GM18870 (cell line): Measurements from ENCODE around the gene PLCL2.
"Not testable (repeated sequence)": the region's sequence is repeated elsewhere in the genome, so short reads cannot be mapped to it uniquely, and the experiment has no call there.

Experiments
- ATAC-seq: cut with Tn5 transposase; IDR thresholded peaks from one replicate; pipeline ENCODE4 v1.9.1; 2021; ENCODE audit warnings: moderate library complexity; ENCODE audit not compliant: unreplicated experiment

Gene PLCL2

DNA sequence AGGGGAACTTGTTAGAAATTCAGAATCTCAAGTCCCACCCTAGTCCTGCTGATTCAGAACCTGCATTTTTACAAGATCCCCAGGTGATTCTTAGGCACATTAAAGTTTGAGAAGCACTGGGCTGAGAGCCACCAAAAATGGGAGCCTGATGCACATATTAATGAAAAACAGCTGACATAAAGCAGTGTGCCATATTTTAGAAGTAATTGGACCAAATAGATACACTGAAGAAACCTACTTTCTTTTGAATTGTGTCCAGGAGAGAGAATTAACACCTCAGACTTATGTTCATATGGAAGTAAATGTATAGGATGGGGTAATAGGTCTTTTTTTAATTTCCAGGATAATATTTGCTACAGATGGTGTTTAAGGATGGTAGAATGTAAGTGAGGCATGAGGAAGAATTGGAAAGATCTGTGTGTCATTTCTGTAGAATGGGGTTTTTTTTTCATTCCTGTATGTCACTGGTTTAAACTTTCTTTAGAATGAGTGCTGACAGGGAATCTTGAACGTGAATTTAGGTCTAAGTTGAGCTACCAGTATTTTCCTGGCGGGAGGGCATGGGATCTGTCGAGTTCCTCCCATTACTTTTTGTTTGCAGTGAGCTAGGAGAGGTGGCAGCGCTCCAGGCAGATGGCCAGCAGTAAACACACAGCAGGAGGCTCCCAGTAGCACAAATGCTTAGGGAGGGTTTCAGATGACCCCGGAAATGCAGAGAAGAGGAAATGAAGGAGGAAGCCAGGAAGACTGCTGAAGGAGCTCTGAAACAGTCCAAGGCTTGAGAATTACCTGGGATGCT lies 185.6 kb downstream of the PLCL2 start:
- ATAC-seq = no peak

GRCh38 chr3:17074559-17074958 lies 189.8 kb downstream of the PLCL2 start:
- ATAC-seq = no peak

DNA sequence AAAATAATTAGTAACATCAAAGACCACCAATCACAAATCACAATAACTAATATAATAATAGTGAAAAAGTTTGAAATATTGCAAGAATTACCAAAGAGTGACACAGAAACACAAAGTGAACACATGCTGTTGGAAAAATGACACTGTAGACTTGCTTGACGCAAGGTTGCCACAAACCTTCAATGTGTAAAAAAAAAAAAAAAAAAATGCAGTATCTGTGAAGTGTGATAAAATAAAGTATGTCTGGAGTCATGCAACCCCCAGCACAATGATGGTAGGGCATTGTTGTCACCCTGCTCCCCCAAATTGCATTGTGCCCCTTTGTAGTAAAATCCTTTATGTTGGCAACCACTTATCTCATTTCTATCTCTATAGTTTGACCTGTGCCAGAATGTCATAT lies 190.6 kb downstream of the PLCL2 start:
- no peak for ATAC-seq

- no peak for ATAC-seq
Measured at GRCh38 chr3:17075907-17076306, 191.2 kb downstream of the PLCL2 start.

- ATAC-seq = no peak
Measured at GRCh38 chr3:17076940-17077605, 192.3 kb downstream of the PLCL2 start.

DNA sequence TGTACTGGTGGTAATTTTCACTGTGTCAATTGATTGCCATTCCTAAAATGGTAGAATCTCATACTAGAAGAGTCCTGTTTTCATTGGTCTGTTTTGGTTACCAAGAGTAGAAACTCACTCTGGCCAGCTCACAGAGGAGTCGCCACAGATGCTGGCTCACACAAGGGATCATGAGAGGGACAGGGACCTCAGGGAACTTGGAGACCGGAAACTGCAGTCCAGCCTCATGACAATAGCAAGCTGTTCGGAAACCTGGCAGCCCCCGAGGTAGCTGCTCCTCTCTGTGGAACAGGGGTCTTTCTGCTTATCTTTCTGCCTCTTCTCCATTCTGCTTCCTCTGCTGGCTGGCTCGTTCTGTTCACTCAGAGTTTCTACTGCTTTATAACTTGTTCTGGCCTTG lies 192.9 kb downstream of the PLCL2 start:
- ATAC-seq = no peak

- no peak for ATAC-seq
Measured at GRCh38 chr3:17078926-17079465, 194.2 kb downstream of the PLCL2 start.

DNA sequence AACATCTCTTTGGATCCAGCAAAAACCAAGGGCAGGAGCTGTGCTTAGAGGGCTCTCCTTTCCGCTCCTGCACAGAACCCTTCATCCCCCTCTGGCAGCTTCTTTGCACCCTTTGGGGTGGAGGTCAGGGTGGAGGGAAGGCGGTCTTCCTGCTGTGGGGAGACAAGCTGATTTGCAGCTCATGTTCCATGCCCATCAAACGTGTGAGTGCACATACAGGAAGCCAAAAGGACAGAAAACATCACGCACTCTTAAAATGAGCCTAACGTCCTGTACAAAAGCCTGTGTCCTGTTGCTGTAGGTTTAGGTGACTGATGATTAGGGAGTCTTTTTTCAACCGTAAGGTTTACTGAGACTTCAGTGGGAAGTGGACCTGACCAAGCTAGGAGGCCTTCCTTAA lies 195.2 kb downstream of the PLCL2 start:
- ATAC-seq = no peak

GRCh38 chr3:17081520-17081919 lies 196.8 kb downstream of the PLCL2 start:
- ATAC-seq = no peak

DNA sequence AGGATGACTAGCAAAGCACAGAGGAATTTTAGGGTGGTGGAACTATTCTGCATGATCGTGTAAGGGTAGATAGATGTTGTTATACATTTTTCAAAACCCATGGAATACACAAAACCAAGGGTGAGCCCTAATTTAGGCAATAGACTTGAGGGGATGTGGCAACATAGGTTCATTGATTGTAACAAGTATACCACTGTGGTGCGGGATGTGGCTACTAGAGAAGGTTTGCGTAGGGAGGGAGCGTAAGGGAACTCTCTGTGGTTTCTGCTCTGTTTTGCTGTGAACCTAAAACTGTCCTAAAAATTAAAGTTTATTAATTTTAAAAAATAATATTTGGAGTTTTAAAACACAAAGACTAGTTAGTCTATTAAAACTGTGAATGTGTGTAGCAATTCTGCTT lies 202.8 kb downstream of the PLCL2 start:
- ATAC-seq = no peak

GRCh38 chr3:17088017-17088416 lies 203.3 kb downstream of the PLCL2 start:
- no peak for ATAC-seq

DNA sequence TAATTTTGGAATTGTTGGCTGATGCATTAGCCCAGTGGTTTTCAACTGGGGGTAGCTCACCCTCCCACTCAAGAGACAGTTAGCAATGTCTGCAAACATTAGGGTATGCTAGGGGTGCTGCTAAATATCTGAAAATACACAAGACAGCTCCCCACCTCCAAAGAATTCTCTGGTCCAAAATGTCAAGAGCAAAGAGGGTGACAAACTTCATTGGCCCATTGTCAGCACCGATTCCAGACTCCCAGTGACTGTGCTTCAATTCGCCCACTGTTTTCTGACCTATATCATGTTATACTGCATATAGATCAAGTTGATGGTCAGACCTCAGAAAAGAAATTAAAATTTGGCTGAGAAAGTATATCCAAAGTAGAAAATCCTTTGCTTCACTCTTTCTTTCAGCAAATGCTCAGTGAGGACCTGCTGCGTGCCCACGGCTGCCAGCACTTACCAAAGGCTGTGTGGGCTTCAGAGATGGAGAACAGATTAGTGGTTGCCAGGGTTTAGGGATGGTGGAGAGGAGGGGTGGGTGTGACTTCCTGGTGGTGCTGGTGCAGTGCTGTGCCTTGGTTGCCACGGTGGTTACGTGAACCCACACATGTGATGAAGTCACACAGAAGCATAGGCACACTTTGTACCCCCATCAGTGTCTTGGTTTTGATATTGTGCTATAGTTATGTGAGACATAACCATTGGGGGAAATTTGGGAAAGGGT lies 204.0 kb downstream of the PLCL2 start:
- no peak for ATAC-seq

DNA sequence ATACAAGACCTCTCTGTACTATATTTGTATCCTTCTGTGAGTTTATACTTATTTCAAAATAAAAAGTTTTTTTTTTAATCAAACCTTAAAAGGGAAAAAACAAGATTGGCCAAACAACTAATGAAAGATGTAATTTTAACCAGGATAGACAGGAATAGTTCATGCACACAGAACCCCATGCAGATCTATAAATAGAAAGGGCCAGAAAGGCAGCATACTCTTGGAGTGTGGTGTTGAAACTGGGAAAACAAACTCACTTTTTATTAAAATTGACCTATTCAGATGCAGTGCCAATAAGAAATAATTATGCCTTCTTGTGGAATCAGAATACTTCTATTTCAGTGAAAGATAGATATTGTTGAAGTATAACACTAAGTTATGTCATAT lies 204.6 kb downstream of the PLCL2 start:
- ATAC-seq = no peak

GRCh38 chr3:17090280-17090983 lies 205.7 kb downstream of the PLCL2 start:
- ATAC-seq = no peak

DNA sequence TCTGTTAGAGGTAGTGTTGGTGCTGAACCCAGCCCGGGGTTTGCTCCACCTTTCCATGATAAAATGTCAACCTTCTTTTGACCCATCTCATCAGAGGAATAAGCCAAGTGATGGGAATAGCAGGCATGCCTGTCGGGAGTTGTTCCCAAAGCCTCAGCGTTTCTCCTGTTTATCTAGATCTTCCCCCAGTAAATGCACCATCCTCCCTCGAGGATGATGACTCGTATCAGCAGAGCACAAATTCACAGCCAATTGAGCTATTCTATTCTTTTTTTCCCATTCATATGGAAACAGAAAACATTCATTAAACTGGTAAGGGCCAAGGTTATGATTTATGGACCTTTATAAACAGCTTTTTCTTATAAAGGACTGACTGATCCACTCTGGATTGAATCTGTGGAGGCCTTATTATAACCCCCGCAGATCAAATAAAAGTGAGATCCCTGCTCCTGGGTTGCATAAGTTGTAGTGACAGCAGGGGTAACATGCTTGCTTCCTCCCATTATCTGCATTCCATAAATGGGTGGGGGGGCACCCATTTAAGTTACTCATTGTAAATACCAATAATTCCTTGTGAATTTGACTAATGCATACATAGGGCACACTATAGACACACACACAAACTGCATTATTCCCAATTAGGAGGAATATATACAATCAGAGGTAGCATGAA lies 207.3 kb downstream of the PLCL2 start:
- ATAC-seq = no peak

DNA sequence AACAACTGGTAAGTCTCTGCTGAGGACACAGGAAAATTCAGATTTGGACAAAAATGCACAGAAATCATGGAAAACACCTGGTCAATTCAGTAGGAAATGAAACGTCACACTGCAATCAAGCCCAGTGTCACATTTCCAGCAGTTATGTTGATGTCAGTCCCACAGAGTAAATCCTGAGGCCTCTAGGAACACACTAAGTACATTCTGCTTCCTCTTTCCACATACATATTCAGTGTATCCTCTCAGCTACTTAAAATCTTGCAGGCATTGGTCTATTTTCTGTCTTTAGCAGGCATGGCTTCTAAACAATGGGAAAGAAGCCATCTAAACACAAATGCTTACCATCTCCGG lies 207.8 kb downstream of the PLCL2 start:
- no peak for ATAC-seq

GRCh38 chr3:17094551-17094950 lies 209.8 kb downstream of the PLCL2 start:
- no peak for ATAC-seq

DNA sequence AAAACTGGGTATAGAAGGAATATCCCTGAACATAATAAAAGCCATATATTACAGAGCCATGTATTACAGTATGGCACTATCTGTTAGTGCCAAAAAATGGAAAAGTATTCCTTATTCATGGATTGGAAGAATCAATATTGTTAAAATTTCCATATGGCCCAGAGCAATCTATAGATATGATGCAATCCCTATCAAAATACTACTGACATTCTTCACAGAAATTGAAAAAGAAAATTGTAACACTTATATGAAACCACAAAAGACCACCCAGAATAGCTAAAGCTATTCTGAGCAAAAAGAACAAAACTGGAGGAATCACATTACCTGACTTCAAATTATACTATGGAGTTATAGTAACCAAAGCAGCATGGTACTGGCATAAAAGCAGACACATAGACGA lies 218.8 kb downstream of the PLCL2 start:
- ATAC-seq = no peak

DNA sequence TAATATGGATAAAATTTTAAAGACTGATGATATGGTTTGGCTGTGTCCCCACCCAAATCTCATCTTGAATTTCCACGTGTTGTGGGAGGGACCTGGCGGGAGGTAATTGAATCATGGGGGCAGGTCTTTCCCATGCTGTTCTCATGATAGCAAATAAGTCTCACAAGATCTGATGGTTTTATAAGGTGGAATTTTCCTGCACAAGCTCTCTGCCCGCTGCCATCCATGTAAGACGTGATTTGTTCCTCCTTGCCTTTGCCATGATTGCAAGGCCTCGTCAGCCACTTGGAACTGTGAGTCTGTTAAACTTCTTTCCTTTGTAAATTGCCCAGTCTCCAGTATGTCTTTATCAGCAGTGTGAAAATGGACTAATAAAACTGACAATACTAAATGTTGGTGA lies 222.0 kb downstream of the PLCL2 start:
- not testable (repeated sequence) for ATAC-seq

DNA sequence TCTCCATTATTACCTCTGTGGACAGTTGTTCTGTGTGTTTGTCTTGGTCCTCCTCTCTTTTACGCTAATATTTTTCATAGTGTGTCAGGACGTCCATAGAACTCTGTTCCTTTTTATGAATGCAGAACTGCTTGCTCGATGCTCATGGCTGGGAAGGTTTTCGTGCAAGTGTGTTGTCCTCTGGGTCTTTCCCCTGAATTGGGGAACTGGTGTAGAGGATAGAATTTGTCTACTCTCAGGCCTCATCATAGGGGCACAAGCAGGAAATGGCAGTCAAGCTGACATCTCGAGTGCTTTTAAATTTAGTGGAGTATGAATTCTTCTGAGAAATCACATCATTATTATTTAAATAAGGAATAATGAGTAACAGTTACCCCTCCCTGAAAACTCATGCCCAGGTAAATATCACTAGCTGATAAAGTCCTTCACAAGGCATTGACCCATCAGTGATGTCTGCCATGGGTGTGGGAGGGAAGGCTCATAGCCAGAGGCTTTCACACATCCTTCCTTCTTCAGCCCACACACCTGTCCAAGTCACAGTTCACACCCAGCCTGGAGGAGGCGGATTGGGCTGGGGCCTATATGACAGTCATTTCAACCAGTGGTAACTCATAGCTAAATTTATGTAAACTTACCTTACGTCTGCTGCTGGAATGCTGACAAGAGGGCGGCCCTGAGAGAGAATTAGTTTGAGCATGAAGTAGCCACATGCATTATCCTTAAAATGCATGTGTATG lies 226.1 kb downstream of the PLCL2 start:
- ATAC-seq = no peak
